Mucosa of descending colon (tissue), 3 donors: Measurements from ENCODE around the gene INO80. TPM values are rescaled to one million over a fixed set of nuclear protein-coding genes. Genes with fewer than 3 reads are reported as not detected.

Experiments
- ATAC-seq: fragments of 200-7000 bp; cut with Tn5 transposase; one replicate; pipeline ENCODE4 v1.9.1; 2020; ENCODE audit warnings: mild to moderate bottlenecking, moderate library complexity
- DNase-seq, 3 donors: peaks; one replicate each; pipeline ENCODE4 v3.0.0-alpha.2; 2020
- H3K36me3 ChIP-seq: fragments of 200-600 bp; one replicate; pipeline ENCODE4 v1.8.0; 2021; ENCODE audit warnings: low read depth, mild to moderate bottlenecking
- H3K4me1 ChIP-seq: fragments of 200-600 bp; one replicate; pipeline ENCODE4 v1.8.0; 2021; ENCODE audit warnings: low read depth, mild to moderate bottlenecking
- H3K4me3 ChIP-seq: fragments of 200-600 bp; one replicate; pipeline ENCODE4 v1.8.0; 2021; ENCODE audit warnings: mild to moderate bottlenecking
- H3K9me3 ChIP-seq: fragments of 200-600 bp; one replicate; pipeline ENCODE4 v1.8.0; 2021; ENCODE audit warnings: mild to moderate bottlenecking
- intact Hi-C, 2 donors: fragments of 100-400 bp; cut with DNase I in 1 of 2; cut with micrococcal nuclease in 1 of 2; formaldehyde crosslinking; loops; one replicate each; pipeline versions ENCODE4 v1.11.0 to v1.11.1; 2022; cut with DNase I, micrococcal nuclease
- total RNA-seq, 3 donors: library from RNA; stranded (reverse); fragmentation: NEBNext Ultra II Directional in 2 of 3; extraction: Animal tissue kit (Norgen Biotek cat#: 25700) in 2 of 3; gene quantifications; one replicate each; pipeline versions ENCODE4 v1.2.1 to v1.2.4, GENCODE V29; 2021 to 2023
- TF ChIP-seq, protein P1 (sequence below): fragments of 200-600 bp; IDR thresholded peaks from one replicate; pipeline ENCODE4 v1.8.0; 2022; ENCODE audit warnings: antibody characterized with exemption, mild to moderate bottlenecking
- donor health status: DM: no; HTN: no; CAD: no; lungs with moderate emphysema.
- donor health status: DM: no; HTN: no; CAD: no.
- donor health status: DM: no; HTN: yes; CAD: no.

INO80 gene
- total RNA-seq, 3 donors from 2014 or later: 22.7 to 28.0 (median 26.3) TPM

DNA sequence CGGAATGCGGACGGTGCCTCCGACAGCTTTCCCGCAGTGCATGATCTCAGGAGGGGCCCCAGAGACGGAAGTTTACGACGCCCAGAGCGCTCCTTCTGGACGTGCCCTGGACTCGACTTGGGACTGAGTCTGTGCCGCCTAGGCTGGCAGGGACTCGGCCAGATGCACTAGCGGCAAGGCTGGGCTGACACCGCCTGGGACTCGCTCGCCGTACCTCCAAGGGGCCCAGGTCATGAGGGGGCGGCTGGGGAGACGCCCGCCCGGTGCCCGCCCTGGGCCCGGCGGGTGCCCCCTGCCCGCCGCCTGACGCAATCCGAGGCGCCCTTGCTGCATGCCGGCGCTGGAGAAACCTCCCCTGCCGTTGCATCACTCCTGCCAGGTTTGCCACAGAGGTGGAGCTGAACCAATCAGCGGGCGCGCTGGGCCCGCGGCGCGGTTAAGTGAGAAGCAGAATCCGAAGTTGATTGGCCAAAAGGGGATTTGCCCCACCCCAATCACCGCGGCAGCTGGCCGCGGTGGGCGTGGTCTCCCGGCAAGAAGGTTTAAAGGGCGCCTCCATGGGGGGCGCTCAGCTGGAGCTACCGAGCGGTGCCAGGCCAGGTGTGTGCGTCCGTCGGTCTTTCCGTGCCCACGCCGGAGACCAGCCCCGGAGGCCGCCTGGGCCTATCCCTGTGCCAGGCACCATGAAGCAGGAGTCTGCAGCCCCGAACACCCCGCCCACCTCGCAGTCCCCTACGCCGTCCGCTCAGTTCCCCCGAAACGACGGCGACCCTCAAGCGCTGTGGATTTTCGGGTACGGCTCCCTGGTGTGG is 163.0 kb downstream of the INO80 start, which contains the start of gene CHAC1:
CHAC1 (plus strand) TSS at position 571 of the 812 bp plus-strand sequence; CDS start at position 684, 113 bp downstream.
- H3K36me3 ChIP-seq: no peaks in the 10 kb centered on the region
- TF ChIP-seq, protein P1, sequence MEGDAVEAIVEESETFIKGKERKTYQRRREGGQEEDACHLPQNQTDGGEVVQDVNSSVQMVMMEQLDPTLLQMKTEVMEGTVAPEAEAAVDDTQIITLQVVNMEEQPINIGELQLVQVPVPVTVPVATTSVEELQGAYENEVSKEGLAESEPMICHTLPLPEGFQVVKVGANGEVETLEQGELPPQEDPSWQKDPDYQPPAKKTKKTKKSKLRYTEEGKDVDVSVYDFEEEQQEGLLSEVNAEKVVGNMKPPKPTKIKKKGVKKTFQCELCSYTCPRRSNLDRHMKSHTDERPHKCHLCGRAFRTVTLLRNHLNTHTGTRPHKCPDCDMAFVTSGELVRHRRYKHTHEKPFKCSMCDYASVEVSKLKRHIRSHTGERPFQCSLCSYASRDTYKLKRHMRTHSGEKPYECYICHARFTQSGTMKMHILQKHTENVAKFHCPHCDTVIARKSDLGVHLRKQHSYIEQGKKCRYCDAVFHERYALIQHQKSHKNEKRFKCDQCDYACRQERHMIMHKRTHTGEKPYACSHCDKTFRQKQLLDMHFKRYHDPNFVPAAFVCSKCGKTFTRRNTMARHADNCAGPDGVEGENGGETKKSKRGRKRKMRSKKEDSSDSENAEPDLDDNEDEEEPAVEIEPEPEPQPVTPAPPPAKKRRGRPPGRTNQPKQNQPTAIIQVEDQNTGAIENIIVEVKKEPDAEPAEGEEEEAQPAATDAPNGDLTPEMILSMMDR: peak; percentile 9
- H3K9me3 ChIP-seq: no peaks in the 10 kb centered on the region
- ATAC-seq: peak; percentile 89
- peaks cover 16% of the 10 kb centered on the region for H3K4me1 ChIP-seq
- DNase-seq: peak; percentile 96 to 97 (median 97)
- intact Hi-C loops: no loop called here
- peak within 1 kb of the TSS; percentile 36 for H3K4me3 ChIP-seq

DNA sequence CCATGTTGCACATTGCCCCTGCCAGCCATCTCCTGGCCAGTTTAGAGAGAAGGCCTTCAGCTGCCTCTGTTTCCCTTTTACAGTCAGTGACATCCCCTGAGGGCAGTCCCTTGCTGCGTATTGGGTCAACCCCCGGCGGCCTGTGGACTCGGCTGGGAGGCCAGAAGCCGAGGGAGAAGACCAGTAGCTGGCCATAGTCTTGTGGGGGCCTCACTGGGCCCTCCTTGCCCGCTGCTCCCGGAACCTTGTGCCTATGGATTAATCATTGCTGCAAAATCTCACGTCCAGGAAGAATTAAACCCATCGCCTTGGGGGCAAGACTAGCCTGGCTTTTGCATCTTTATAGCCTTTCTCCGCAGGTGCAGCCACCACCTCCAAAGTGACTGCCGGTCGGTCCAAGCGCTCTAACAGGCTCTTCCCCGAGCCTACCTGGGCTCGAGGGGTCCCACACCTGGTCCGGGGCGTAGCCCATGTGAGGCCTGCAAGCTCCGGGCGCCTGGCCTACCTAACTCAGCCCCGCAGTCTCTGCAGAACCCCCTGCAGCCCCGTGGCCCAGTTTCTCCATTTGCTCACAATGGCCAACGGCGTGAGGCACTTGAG is 163.7 kb downstream of the INO80 start:
- intact Hi-C loops: no loop called here
- H3K9me3 ChIP-seq: no peaks in the 10 kb centered on the region
- no peak overlapping the region for H3K4me3 ChIP-seq
- peaks cover 16% of the 10 kb centered on the region for H3K4me1 ChIP-seq
- TF ChIP-seq, protein P1: no peak
- no peak for DNase-seq
- no peaks in the 10 kb centered on the region for H3K36me3 ChIP-seq
- no peak for ATAC-seq

DNA sequence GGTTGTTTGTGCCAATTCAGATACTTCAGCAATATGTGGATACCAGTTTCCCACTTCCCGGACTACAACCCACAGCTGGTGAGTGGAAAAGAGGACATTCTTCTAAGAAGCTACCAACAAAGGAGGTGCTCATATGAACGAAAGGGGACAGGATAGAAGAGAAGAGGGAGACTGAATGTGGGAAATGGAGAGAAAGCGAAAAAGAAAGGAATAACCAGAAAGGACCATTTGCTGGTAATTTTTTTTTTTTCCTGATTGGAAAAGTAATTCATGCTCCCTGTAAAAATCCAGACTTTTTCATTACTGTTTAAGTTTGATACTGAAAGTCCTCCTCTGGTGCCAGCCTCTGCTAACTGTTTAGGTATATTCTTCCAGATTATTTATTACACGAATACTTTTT is 164.3 kb downstream of the INO80 start:
- ATAC-seq: no peak
- DNase-seq: no peak
- H3K9me3 ChIP-seq: no peaks in the 10 kb centered on the region
- H3K4me1 ChIP-seq: peaks cover 16% of the 10 kb centered on the region
- TF ChIP-seq, protein P1: no peak
- no peaks in the 10 kb centered on the region for H3K36me3 ChIP-seq
- H3K4me3 ChIP-seq: no peak overlapping the region
- intact Hi-C loops: no loop called here

DNA sequence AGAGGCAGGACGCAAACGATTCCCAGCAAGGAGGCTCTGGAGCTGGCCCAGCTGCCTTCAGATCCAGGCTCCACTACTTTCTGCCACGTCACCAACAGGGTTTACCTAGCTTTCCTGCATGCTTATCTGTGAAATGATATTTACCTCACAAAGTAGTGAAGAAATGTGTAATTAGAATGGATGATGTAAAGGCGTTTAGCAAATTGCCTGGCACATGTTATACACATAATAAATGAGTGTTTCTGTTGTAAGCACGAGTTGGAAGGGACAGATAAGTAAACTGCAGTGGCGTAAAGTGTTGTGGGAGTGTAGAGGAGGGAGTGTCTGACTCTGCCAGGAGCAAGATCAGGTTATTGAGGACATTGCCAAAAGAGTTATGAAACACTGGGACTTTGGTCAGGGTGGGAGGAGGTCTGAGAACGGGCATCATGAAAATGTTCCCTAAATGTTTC is 166.3 kb downstream of the INO80 start:
- peaks cover 16% of the 10 kb centered on the region for H3K4me1 ChIP-seq
- intact Hi-C loops: loop anchor here in 1 of 2 donors (10.0 kb wide), 1 partner anchor 65 kb away; no protein-coding TSS in a partner anchor
- no peaks in the 10 kb centered on the region for H3K9me3 ChIP-seq
- ATAC-seq (peak; percentile 70), DNase-seq (peak in 2 of 3 donors; percentile 36 to 41)
- TF ChIP-seq, protein P1: no peak
- H3K4me3 ChIP-seq: no peak overlapping the region
- no peaks in the 10 kb centered on the region for H3K36me3 ChIP-seq

DNA sequence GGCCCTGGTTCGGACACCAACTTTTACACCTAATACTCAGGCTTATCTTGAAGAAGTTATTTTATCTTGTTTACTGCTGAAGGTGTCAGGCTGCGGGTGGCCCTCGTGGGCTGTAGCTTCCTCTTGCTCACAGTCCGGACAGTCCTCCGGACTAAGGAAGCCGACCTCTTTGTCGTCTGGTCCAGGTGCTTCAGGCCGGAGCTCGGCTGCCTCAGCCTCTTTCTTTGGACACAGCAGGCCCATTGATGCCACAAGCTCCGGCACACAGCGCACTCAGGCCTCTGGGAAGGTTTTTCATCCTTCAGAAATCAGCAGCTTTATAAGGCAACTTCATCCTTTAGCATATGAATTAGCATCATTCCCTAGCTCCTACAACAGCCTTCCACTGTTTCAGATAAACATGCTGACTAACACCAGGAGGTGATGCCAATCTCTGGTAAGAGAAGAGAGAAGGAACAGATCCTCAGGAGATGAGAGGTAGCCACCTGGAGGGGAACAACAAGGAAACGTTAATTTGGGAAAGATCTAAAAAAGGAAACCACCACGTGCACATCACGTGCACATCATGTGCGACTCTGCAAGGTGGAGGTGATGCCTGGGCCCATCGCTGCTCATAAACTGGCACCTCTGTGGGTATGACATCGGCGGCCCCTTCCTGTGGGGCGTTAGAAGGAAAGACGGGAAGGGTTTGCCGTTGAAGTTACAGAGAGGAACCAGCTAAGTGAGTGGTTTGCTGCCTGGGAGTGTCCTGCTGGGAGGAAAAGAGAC is 167.2 kb downstream of the INO80 start:
- Histone ChIP-seq H3K4me1 (peaks cover 12% of the 10 kb centered on the region), H3K9me3 (no peaks in the 10 kb centered on the region), H3K4me3 (no peak overlapping the region), H3K36me3 (no peaks in the 10 kb centered on the region)
- TF ChIP-seq, protein P1: no peak
- DNase-seq: peak in 1 of 3 donors; percentile 31
- intact Hi-C loops: loop anchor here in 1 of 2 donors (10.0 kb wide), 1 partner anchor 66 kb away; no protein-coding TSS in a partner anchor
- no peak for ATAC-seq
